Measurements from ENCODE around the gene PARP8.
"Not testable (repeated sequence)": the region's sequence is repeated elsewhere in the genome, so short reads cannot be mapped to it uniquely, and the experiment has no call there.

The PARP8 gene

GRCh38 chr5:50655067-50655809 lies 11.2 kb upstream of the PARP8 start:
- no peak for DNase-seq (ENCODE audit: low spot score)
- TF ChIP-seq, protein P1, sequence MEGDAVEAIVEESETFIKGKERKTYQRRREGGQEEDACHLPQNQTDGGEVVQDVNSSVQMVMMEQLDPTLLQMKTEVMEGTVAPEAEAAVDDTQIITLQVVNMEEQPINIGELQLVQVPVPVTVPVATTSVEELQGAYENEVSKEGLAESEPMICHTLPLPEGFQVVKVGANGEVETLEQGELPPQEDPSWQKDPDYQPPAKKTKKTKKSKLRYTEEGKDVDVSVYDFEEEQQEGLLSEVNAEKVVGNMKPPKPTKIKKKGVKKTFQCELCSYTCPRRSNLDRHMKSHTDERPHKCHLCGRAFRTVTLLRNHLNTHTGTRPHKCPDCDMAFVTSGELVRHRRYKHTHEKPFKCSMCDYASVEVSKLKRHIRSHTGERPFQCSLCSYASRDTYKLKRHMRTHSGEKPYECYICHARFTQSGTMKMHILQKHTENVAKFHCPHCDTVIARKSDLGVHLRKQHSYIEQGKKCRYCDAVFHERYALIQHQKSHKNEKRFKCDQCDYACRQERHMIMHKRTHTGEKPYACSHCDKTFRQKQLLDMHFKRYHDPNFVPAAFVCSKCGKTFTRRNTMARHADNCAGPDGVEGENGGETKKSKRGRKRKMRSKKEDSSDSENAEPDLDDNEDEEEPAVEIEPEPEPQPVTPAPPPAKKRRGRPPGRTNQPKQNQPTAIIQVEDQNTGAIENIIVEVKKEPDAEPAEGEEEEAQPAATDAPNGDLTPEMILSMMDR (IDR thresholded peaks at IDR 0.05; ENCODE audit: borderline replicate concordance, control extremely low read depth, extremely low read depth, insufficient read depth, missing control alignments) = no peak
- in situ Hi-C loops (cut with MboI; ENCODE audit: low sequenced_read_pairs, unreplicated experiment) = no loop called here

GRCh38 chr5:50655810-50656205 lies 10.6 kb upstream of the PARP8 start:
- in situ Hi-C loops (cut with MboI; ENCODE audit: low sequenced_read_pairs, unreplicated experiment) = no loop called here
- no peak for DNase-seq (ENCODE audit: low spot score)
- TF ChIP-seq, protein P1 (IDR thresholded peaks at IDR 0.05; ENCODE audit: borderline replicate concordance, control extremely low read depth, extremely low read depth, insufficient read depth, missing control alignments) = no peak

- no peak for DNase-seq (ENCODE audit: low spot score)
- in situ Hi-C loops (cut with MboI; ENCODE audit: low sequenced_read_pairs, unreplicated experiment) = no loop called here
- TF ChIP-seq, protein P1 (IDR thresholded peaks at IDR 0.05; ENCODE audit: borderline replicate concordance, control extremely low read depth, extremely low read depth, insufficient read depth, missing control alignments) = no peak
These were observed 9.4 kb upstream of the PARP8 start for GRCh38 chr5:50657044-50657443.

DNA sequence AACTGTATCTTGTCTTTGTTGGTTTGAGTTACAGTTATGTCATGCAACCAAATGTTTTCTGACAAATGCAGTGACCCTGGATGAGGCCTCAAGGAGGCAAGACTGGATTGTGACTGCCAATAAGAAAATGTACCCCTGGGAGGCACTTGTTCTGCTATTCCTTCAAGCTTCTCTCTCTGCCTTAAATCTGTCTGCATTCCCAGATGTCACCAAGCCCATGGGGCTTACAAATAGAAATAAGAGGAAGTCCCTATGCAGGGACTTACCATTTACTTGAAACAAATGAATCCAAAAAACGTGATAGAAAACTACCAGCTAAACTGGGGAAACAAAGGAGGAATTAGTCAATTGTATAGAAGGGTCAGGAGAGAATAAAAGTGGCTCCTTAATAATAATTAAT lies 8.2 kb upstream of the PARP8 start:
- no peak for DNase-seq (ENCODE audit: low spot score)
- TF ChIP-seq, protein P1 (IDR thresholded peaks at IDR 0.05; ENCODE audit: borderline replicate concordance, control extremely low read depth, extremely low read depth, insufficient read depth, missing control alignments) = no peak
- in situ Hi-C loops (cut with MboI; ENCODE audit: low sequenced_read_pairs, unreplicated experiment) = no loop called here

GRCh38 chr5:50663636-50664035 lies 2.8 kb upstream of the PARP8 start:
- no peak for DNase-seq (ENCODE audit: low spot score)
- TF ChIP-seq, protein P1 (IDR thresholded peaks at IDR 0.05; ENCODE audit: borderline replicate concordance, control extremely low read depth, extremely low read depth, insufficient read depth, missing control alignments) = no peak
- in situ Hi-C loops (cut with MboI; ENCODE audit: low sequenced_read_pairs, unreplicated experiment) = no loop called here

DNA sequence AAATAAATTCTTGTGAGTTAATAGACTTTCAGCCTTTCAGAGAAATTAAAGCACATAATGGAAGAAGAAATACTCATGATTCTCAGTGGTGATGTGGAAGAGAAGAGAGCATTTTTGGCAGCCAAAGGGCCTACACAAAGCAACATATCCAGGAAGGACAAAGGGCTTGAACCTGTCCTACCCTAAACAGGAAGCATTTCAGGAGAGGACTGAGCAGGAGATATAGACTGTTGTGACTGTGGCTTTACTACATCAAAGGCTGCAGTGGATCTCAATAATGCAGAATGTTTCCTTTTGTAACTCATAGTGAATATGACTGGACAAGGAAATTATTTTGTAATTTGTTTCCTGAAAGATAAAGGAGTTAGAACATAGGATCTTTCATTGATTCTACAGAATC lies 1.3 kb upstream of the PARP8 start:
- TF ChIP-seq, protein P1 (IDR thresholded peaks at IDR 0.05; ENCODE audit: borderline replicate concordance, control extremely low read depth, extremely low read depth, insufficient read depth, missing control alignments) = no peak
- in situ Hi-C loops (cut with MboI; ENCODE audit: low sequenced_read_pairs, unreplicated experiment) = no loop called here

GRCh38 chr5:50665761-50666202 lies 655 bp upstream of the PARP8 start:
- in situ Hi-C loops (cut with MboI; ENCODE audit: low sequenced_read_pairs, unreplicated experiment); DNase-seq (ENCODE audit: low spot score): not testable (repeated sequence)

More for the DNA sequence above, 1.3 kb upstream of the PARP8 start:
- no peak for DNase-seq (ENCODE audit: low spot score)
